Measurements from ENCODE around the gene PSMB8.

PSMB8 gene

DNA sequence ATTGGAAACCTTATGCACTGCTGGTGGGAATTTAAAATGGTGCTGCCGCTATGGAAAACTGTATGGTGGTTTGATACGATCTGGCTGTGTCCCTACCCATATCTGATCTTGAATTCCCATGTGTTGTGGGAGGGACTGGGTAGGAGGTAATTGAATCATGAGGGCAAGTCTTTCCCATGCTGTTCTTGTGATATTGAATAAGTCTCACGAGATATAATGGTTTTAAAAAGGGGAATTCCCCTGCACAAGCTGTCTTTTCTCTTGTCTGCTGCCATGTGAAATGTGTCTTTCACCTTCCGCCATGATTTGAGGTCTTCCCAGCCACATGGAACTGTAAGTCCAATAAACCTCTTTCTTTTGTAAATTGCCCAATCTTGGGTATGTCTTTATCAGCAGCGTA lies 10.2 kb downstream of the PSMB8 start:
- no peak overlapping the region for H3K4me3 ChIP-seq (ENCODE audit: low read depth, low read length)
- H3K9me3 ChIP-seq (ENCODE audit: control insufficient read depth, insufficient read depth, low read depth, low read length), result no peaks in the 10 kb centered on the region
- 0 out of 2 replicates have a peak, but pooled peaks cover 3% of the 10 kb centered on the region for H3K4me1 ChIP-seq (ENCODE audit: control insufficient read depth, insufficient read depth, low read length)
- CTCF ChIA-PET, result interaction anchor here (2.9 kb wide), 1 partner anchor 35 kb away, joined by 16 read pairs; no protein-coding TSS in a partner anchor
- peaks cover 3 to 57% of the 10 kb centered on the region in 2 experiments; a peak in 2 of 3 replicates for H3K36me3 ChIP-seq (ENCODE audit: control insufficient read depth in 2 of 2, insufficient read depth in 1 of 2, low read length in 2 of 2)
- TF ChIP-seq ZNF10 (tag by site-specific recombination; IDR thresholded peaks at IDR 0.05) (no peak), IKZF3 (tag by site-specific recombination; IDR thresholded peaks at IDR 0.05) (no peak), ZNF24 (tag by site-specific recombination; IDR thresholded peaks at IDR 0.05) (no peak), ZNF350 (tag by site-specific recombination; IDR thresholded peaks at IDR 0.05) (no peak), WT1 (tag by site-specific recombination; IDR thresholded peaks at IDR 0.05) (no peak), ZBTB21 (tag by site-specific recombination; IDR thresholded peaks at IDR 0.05) (no peak), ZNF132 (tag by site-specific recombination; IDR thresholded peaks at IDR 0.05; ENCODE audit: borderline replicate concordance) (no peak), ZFHX2 (tag by site-specific recombination; conservative IDR thresholded peaks at IDR 0.05) (no peak), ZNF221 (tag by site-specific recombination; IDR thresholded peaks at IDR 0.05; ENCODE audit: borderline replicate concordance) (no peak), MYNN (tag by site-specific recombination; IDR thresholded peaks at IDR 0.05; ENCODE audit: borderline replicate concordance) (no peak), SP3 (tag by site-specific recombination; IDR thresholded peaks at IDR 0.05) (no peak)
- TF ChIP-seq, protein P1, sequence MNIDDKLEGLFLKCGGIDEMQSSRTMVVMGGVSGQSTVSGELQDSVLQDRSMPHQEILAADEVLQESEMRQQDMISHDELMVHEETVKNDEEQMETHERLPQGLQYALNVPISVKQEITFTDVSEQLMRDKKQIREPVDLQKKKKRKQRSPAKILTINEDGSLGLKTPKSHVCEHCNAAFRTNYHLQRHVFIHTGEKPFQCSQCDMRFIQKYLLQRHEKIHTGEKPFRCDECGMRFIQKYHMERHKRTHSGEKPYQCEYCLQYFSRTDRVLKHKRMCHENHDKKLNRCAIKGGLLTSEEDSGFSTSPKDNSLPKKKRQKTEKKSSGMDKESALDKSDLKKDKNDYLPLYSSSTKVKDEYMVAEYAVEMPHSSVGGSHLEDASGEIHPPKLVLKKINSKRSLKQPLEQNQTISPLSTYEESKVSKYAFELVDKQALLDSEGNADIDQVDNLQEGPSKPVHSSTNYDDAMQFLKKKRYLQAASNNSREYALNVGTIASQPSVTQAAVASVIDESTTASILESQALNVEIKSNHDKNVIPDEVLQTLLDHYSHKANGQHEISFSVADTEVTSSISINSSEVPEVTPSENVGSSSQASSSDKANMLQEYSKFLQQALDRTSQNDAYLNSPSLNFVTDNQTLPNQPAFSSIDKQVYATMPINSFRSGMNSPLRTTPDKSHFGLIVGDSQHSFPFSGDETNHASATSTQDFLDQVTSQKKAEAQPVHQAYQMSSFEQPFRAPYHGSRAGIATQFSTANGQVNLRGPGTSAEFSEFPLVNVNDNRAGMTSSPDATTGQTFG (tag by site-specific recombination; IDR thresholded peaks at IDR 0.05; ENCODE audit: borderline replicate concordance), result no peak
- TF ChIP-seq, protein P2, sequence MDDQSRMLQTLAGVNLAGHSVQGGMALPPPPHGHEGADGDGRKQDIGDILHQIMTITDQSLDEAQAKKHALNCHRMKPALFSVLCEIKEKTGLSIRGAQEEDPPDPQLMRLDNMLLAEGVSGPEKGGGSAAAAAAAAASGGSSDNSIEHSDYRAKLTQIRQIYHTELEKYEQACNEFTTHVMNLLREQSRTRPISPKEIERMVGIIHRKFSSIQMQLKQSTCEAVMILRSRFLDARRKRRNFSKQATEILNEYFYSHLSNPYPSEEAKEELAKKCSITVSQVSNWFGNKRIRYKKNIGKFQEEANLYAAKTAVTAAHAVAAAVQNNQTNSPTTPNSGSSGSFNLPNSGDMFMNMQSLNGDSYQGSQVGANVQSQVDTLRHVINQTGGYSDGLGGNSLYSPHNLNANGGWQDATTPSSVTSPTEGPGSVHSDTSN (CRISPR knock-in tag; IDR thresholded peaks at IDR 0.05), result no peak
- TF ChIP-seq, protein P3, sequence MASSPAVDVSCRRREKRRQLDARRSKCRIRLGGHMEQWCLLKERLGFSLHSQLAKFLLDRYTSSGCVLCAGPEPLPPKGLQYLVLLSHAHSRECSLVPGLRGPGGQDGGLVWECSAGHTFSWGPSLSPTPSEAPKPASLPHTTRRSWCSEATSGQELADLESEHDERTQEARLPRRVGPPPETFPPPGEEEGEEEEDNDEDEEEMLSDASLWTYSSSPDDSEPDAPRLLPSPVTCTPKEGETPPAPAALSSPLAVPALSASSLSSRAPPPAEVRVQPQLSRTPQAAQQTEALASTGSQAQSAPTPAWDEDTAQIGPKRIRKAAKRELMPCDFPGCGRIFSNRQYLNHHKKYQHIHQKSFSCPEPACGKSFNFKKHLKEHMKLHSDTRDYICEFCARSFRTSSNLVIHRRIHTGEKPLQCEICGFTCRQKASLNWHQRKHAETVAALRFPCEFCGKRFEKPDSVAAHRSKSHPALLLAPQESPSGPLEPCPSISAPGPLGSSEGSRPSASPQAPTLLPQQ (tag by site-specific recombination; IDR thresholded peaks at IDR 0.05), result no peak
- TF ChIP-seq, protein P4, sequence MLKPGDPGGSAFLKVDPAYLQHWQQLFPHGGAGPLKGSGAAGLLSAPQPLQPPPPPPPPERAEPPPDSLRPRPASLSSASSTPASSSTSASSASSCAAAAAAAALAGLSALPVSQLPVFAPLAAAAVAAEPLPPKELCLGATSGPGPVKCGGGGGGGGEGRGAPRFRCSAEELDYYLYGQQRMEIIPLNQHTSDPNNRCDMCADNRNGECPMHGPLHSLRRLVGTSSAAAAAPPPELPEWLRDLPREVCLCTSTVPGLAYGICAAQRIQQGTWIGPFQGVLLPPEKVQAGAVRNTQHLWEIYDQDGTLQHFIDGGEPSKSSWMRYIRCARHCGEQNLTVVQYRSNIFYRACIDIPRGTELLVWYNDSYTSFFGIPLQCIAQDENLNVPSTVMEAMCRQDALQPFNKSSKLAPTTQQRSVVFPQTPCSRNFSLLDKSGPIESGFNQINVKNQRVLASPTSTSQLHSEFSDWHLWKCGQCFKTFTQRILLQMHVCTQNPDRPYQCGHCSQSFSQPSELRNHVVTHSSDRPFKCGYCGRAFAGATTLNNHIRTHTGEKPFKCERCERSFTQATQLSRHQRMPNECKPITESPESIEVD (tag by site-specific recombination; IDR thresholded peaks at IDR 0.05), result no peak
- TF ChIP-seq, protein P5, sequence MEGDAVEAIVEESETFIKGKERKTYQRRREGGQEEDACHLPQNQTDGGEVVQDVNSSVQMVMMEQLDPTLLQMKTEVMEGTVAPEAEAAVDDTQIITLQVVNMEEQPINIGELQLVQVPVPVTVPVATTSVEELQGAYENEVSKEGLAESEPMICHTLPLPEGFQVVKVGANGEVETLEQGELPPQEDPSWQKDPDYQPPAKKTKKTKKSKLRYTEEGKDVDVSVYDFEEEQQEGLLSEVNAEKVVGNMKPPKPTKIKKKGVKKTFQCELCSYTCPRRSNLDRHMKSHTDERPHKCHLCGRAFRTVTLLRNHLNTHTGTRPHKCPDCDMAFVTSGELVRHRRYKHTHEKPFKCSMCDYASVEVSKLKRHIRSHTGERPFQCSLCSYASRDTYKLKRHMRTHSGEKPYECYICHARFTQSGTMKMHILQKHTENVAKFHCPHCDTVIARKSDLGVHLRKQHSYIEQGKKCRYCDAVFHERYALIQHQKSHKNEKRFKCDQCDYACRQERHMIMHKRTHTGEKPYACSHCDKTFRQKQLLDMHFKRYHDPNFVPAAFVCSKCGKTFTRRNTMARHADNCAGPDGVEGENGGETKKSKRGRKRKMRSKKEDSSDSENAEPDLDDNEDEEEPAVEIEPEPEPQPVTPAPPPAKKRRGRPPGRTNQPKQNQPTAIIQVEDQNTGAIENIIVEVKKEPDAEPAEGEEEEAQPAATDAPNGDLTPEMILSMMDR (tag by site-specific recombination; IDR thresholded peaks at IDR 0.05), result no peak
- TF ChIP-seq, protein P6, sequence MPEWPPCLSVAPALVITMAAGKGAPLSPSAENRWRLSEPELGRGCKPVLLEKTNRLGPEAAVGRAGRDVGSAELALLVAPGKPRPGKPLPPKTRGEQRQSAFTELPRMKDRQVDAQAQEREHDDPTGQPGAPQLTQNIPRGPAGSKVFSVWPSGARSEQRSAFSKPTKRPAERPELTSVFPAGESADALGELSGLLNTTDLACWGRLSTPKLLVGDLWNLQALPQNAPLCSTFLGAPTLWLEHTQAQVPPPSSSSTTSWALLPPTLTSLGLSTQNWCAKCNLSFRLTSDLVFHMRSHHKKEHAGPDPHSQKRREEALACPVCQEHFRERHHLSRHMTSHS (tag by site-specific recombination; IDR thresholded peaks at IDR 0.05), result no peak
- POLR2A ChIA-PET, result no interaction called here
- H3K27ac ChIP-seq (ENCODE audit: extremely low read depth, low read depth, low read length), result no peak overlapping the region
